GM23338 (cell line): ENCODE results near the gene EBNA1BP2. TPM values are rescaled to one million over a fixed set of nuclear protein-coding genes. Genes with fewer than 3 reads are reported as not detected.

Experiments
- ATAC-seq: fragments of 200-7000 bp; cut with Tn5 transposase; 3 replicates; pipeline ENCODE4 v1.9.1; 2020
- DNase-seq: peaks from one replicate; pipeline ENCODE4 v3.0.0-alpha.2; 2015; ENCODE audit warnings: low spot score
- H2AFZ ChIP-seq: fragments of 200-600 bp; sonication (generic); 2 replicates; pipeline ENCODE4 v1.8.0; 2016; ENCODE audit warnings: antibody characterized with exemption, mild to moderate bottlenecking, moderate library complexity
- H3F3A ChIP-seq: fragments of 200-600 bp; sonication (generic); replicated peaks from 2 replicates; pipeline ENCODE4 v1.8.0; 2017; ENCODE audit warnings: antibody characterized with exemption, mixed run types, low read depth
- H3K27ac ChIP-seq: fragments of 200-600 bp; sonication (generic); 2 replicates; pipeline ENCODE4 v1.6.1; 2016; ENCODE audit warnings: low read depth
- H3K27me3 ChIP-seq: fragments of 200-600 bp; sonication (generic); 2 replicates; pipeline ENCODE4 v1.8.0; 2016; ENCODE audit warnings: mild to moderate bottlenecking, mixed run types, moderate library complexity; ENCODE audit not compliant: insufficient read depth
- H3K36me3 ChIP-seq: fragments of 200-600 bp; sonication (generic); 2 replicates; pipeline ENCODE4 v1.8.0; 2016; ENCODE audit warnings: mild to moderate bottlenecking; ENCODE audit not compliant: insufficient read depth
- H3K4me1 ChIP-seq: fragments of 200-600 bp; sonication (generic); 2 replicates; pipeline ENCODE4 v1.8.0; 2016; ENCODE audit warnings: mild to moderate bottlenecking, moderate library complexity; ENCODE audit not compliant: insufficient read depth
- H3K4me2 ChIP-seq: fragments of 200-600 bp; sonication (generic); 2 replicates; pipeline ENCODE4 v1.7.1; 2017; ENCODE audit warnings: mixed run types
- H3K4me3 ChIP-seq: fragments of 200-600 bp; sonication (generic); 2 replicates; pipeline ENCODE4 v1.6.1; 2016; ENCODE audit warnings: mixed run types
- H3K79me2 ChIP-seq: fragments of 200-600 bp; sonication (generic); replicated peaks from 2 replicates; pipeline ENCODE4 v1.8.0; 2017; ENCODE audit warnings: mild to moderate bottlenecking; ENCODE audit not compliant: insufficient read depth
- H3K9me2 ChIP-seq: fragments of 200-600 bp; sonication (generic); 2 replicates; pipeline ENCODE4 v1.8.0; 2017; ENCODE audit not compliant: insufficient read depth
- H4K20me1 ChIP-seq: fragments of 200-600 bp; sonication (generic); replicated peaks from 2 replicates; pipeline ENCODE4 v1.8.0; 2017; ENCODE audit warnings: mild to moderate bottlenecking; ENCODE audit not compliant: insufficient read depth
- H3K27ac Mint-ChIP-seq: 2 replicates; pipeline ENCODE4 v1.8.0; 2020; ENCODE audit warnings: inconsistent platforms, mild to moderate bottlenecking, moderate library complexity, mixed read lengths
- H3K27me3 Mint-ChIP-seq: 3 replicates; pipeline ENCODE4 v1.8.0; 2022; ENCODE audit warnings: low read depth, mild to moderate bottlenecking, moderate library complexity, mixed read lengths, inconsistent platforms; ENCODE audit not compliant: insufficient read depth, poor library complexity
- H3K36me3 Mint-ChIP-seq: 3 replicates; pipeline ENCODE4 v1.8.0; 2021; ENCODE audit warnings: low read depth, mild to moderate bottlenecking, inconsistent platforms, moderate library complexity, mixed read lengths
- H3K4me1 Mint-ChIP-seq: 3 replicates; pipeline ENCODE4 v1.8.0; 2020; ENCODE audit warnings: mild to moderate bottlenecking, inconsistent platforms, mixed read lengths
- H3K4me3 Mint-ChIP-seq: 3 replicates; pipeline ENCODE4 v1.8.0; 2021; ENCODE audit warnings: moderate library complexity, mild to moderate bottlenecking, inconsistent platforms, mixed read lengths
- H3K9me3 Mint-ChIP-seq: 3 replicates; pipeline ENCODE4 v1.8.0; 2020; ENCODE audit warnings: moderate library complexity, mild to moderate bottlenecking, inconsistent platforms, mixed read lengths
- CREB1 ChIP-seq: fragments of 250-450 bp; sonication (Bioruptor Pico); IDR thresholded peaks from 2 replicates; pipeline ENCODE4 v1.5.0; 2020; ENCODE audit warnings: low read depth, mild to moderate bottlenecking, moderate library complexity
- CTCF ChIP-seq, 2 experiments: fragments of 200-600 bp in 1 of 2; sonication (generic) in 1 of 2; conservative IDR thresholded peaks; 2 replicates each; pipeline versions ENCODE4 v1.5.1 to v1.6.1; 2016 to 2017; ENCODE audit warnings: antibody characterized with exemption in 2 of 2, low read depth in 2 of 2, mild to moderate bottlenecking in 2 of 2, moderate library complexity in 1 of 2
- ETS1 ChIP-seq: IDR thresholded peaks from 2 replicates; pipeline ENCODE4 v1.6.1; 2016; ENCODE audit warnings: antibody characterized with exemption
- JUNB ChIP-seq: IDR thresholded peaks from one replicate; pipeline ENCODE4 v1.6.1; 2016; ENCODE audit warnings: antibody characterized with exemption; ENCODE audit not compliant: unreplicated experiment
- ZNF114 ChIP-seq: fragments of 250-450 bp; sonication (Bioruptor Pico); IDR thresholded peaks from 2 replicates; pipeline ENCODE4 v1.5.0; 2020; ENCODE audit warnings: mild to moderate bottlenecking, moderate library complexity
- ZNF462 ChIP-seq: fragments of 250-450 bp; sonication (Bioruptor Pico); IDR thresholded peaks from 2 replicates; pipeline ENCODE4 v1.5.0; 2020; ENCODE audit warnings: mild to moderate bottlenecking, moderate library complexity
- polyA plus RNA-seq: library from polyadenylated mRNA; unstranded; fragments of >200 nt; fragmentation: Nextera tagmentation; extraction: Ambion mirVana; gene quantifications from 2 replicates; pipeline ENCODE4 v1.2.1, GENCODE V29; 2016
- total RNA-seq: library from RNA; depleted of rRNA; stranded (reverse); fragments of >200 nt; shearing (Covaris generic); gene quantifications from 2 replicates; pipeline ENCODE4 v1.2.3, GENCODE V29; 2014

The EBNA1BP2 gene
- total and polyA plus RNA-seq, 2 experiments from 2014 or later, result 130 to 249 TPM

GRCh38 chr1:43184388-43184787 lies 12.3 kb upstream of the EBNA1BP2 start:
- Histone ChIP-seq H4K20me1 (no peaks in the 10 kb centered on the region), H3K9me2 (no peaks in the 10 kb centered on the region), H3K36me3 (no peaks in the 10 kb centered on the region), H3K4me2 (no peak overlapping the region), H3K79me2 (no peaks in the 10 kb centered on the region), H3K27ac (no peak overlapping the region), H3K4me1 (no peaks in the 10 kb centered on the region), H3F3A (no peaks in the 10 kb centered on the region), H3K4me3 (no peak overlapping the region), H3K27me3 (no peaks in the 10 kb centered on the region), H2AFZ (no peak overlapping the region)
- TF ChIP-seq ZNF462 (CRISPR knock-in tag) (no peak), CREB1 (CRISPR knock-in tag) (no peak), CTCF (conservative IDR thresholded peaks at IDR 0.05; ENCODE audit: low read depth in 2 of 2) (no peak), JUNB (no peak), ZNF114 (CRISPR knock-in tag) (no peak), ETS1 (no peak)
- no peak for ATAC-seq
- Mint-ChIP-seq H3K9me3 (no peaks in the 10 kb centered on the region), H3K4me3 (no peak overlapping the region), H3K36me3 (no peaks in the 10 kb centered on the region), H3K27ac (no peak overlapping the region), H3K27me3 (peaks cover 5% of the 10 kb centered on the region), H3K4me1 (no peaks in the 10 kb centered on the region)
- DNase-seq, result no peak
